ENCODE measurements around the gene FBXL3. TPM values are rescaled to one million over a fixed set of nuclear protein-coding genes. Genes with fewer than 3 reads are reported as not detected.
"Not testable (repeated sequence)": the region's sequence is repeated elsewhere in the genome, so short reads cannot be mapped to it uniquely, and the experiment has no call there.

FBXL3 gene
- total and polyA plus RNA-seq, 2 of the 4 experiments (the other 2 are of a cell fraction) = 15.3 to 43.6 TPM

- H3K4me1 ChIP-seq (ENCODE audit: control insufficient read depth, insufficient read depth, low read length); H3K23ac ChIP-seq (ENCODE audit: low read depth, low read length); dilution Hi-C loops (cut with HindIII; ENCODE audit: low sequenced_read_pairs, unreplicated experiment); intact Hi-C loops (cut with micrococcal nuclease); H3K9me1 ChIP-seq (ENCODE audit: insufficient read depth, low read length); H2AK9ac ChIP-seq (replicated peaks; ENCODE audit: low read depth, low read length, poor library complexity); H4K8ac ChIP-seq (ENCODE audit: low read depth in 2 of 2, low read length in 2 of 2); H3K4me3 ChIP-seq (ENCODE audit: insufficient read depth, low read depth, low read length); H4K91ac ChIP-seq (ENCODE audit: insufficient read depth, low read depth, low read length); H2BK120ac ChIP-seq (ENCODE audit: low read depth, low read length); H3K4me2 ChIP-seq (ENCODE audit: low read depth, low read length); H2BK5ac ChIP-seq (ENCODE audit: low read depth, low read length, poor library complexity, severe bottlenecking); H2BK20ac ChIP-seq (ENCODE audit: low read depth, low read length); H3K56ac ChIP-seq (ENCODE audit: extremely low read depth, insufficient read depth, low read length); H3K9ac ChIP-seq (ENCODE audit: low read depth, low read length); ATAC-seq (ENCODE audit: low read depth); in situ Hi-C loops (cut with MboI; ENCODE audit: low sequenced_read_pairs); H2BK15ac ChIP-seq (ENCODE audit: low read depth, low read length); BruUV-seq (replicated peaks); DNase-seq; CTCF ChIA-PET; H4K5ac ChIP-seq (ENCODE audit: low read depth, low read length); H2AFZ ChIP-seq (replicated peaks; ENCODE audit: low read length, poor library complexity); H3K18ac ChIP-seq (ENCODE audit: low read depth, low read length); H3K9me3 ChIP-seq (ENCODE audit: control insufficient read depth, insufficient read depth, low read length); H3K27ac ChIP-seq (ENCODE audit: insufficient read depth, low read length); H3K14ac ChIP-seq (replicated peaks; ENCODE audit: low read depth, low read length); H3K27me3 ChIP-seq (ENCODE audit: control insufficient read depth, insufficient read depth, low read length); H3K4ac ChIP-seq (ENCODE audit: low read depth, low read length); POLR2A ChIA-PET (ENCODE audit: unreplicated experiment); H2AK5ac ChIP-seq (ENCODE audit: low read depth, low read length): not testable (repeated sequence)
- Histone ChIP-seq H3K79me1 (ENCODE audit: low read depth in 1 of 2, low read length in 2 of 2) (peaks cover 16 to 43% of the 10 kb centered on the region in 2 experiments), H4K20me1 (ENCODE audit: insufficient read depth, low read length) (peaks cover 13% of the 10 kb centered on the region; the same call in 1 of the 2 replicates), H3K36me3 (ENCODE audit: control insufficient read depth, insufficient read depth, low read length) (peaks cover 32% of the 10 kb centered on the region)
- peak; percentile 68; the same call in 1 of the 2 replicates for TF ChIP-seq RFX5 (IDR thresholded peaks at IDR 0.05; ENCODE audit: low read depth, low read length)
- 100% methylated on average over 1 of the region's 4 CpGs; no CpG with 5 or more reads in 1 of the 2 experiments for WGBS, 2 experiments (ENCODE audit: extremely low coverage in 2 of 2, insufficient read length in 1 of 2)
These were observed 18.6 kb downstream of the FBXL3 start for GRCh38 chr13:77008337-77008736.
